ENCODE results near the gene CHPT1. TPM values are rescaled to one million over a fixed set of nuclear protein-coding genes. Genes with fewer than 3 reads are reported as not detected.
A peak's percentile ranks its signal among the peaks of the same experiment; 100 is the strongest.

CHPT1 gene
- total RNA-seq, 2 donors from 2014 or later: 17.2 to 22.1 TPM

DNA sequence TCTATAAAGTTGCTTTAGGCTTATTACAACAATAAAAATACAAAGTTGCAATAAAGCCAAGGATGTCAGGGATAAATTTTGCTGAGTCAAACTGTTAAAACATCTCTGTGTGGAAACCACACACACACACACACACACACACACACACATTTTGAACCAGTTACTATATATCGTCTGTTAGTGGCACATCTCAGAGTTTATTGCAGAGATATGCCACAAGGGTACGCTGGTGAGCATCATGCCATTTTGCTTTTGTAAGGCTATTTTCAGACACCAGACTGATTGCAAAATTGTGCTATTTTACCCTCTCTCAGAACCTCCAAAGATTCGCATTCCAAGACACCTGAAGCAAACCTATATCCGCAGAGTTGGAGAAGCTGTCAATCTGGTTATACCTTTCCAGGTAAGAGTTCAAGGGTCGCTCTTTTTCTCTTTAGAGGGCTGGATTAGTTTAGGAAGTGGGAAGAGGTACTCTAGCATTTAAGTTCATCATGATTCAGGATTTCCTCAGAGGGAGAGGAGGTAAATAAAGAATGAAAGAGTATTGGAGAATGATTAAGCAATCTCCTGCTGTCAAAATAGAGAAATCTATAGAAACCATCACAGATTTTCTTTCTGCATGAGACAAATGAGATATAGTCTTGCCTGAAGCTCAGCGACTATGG, 27.3 kb upstream of the CHPT1 start:
- TF ChIP-seq, protein P1, sequence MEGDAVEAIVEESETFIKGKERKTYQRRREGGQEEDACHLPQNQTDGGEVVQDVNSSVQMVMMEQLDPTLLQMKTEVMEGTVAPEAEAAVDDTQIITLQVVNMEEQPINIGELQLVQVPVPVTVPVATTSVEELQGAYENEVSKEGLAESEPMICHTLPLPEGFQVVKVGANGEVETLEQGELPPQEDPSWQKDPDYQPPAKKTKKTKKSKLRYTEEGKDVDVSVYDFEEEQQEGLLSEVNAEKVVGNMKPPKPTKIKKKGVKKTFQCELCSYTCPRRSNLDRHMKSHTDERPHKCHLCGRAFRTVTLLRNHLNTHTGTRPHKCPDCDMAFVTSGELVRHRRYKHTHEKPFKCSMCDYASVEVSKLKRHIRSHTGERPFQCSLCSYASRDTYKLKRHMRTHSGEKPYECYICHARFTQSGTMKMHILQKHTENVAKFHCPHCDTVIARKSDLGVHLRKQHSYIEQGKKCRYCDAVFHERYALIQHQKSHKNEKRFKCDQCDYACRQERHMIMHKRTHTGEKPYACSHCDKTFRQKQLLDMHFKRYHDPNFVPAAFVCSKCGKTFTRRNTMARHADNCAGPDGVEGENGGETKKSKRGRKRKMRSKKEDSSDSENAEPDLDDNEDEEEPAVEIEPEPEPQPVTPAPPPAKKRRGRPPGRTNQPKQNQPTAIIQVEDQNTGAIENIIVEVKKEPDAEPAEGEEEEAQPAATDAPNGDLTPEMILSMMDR (conservative IDR thresholded peaks at IDR 0.05): peak; percentile 77
- Mint-ChIP-seq H3K27me3 (ENCODE audit: insufficient read depth) (no peaks in the 10 kb centered on the region), H3K4me3 (no peak overlapping the region), H3K36me3 (ENCODE audit: low read depth) (no peaks in the 10 kb centered on the region), H3K9me3 (no peaks in the 10 kb centered on the region), H3K4me1 (no peaks in the 10 kb centered on the region), H3K27ac (no peak overlapping the region)
- Histone ChIP-seq H3K4me3 (ENCODE audit: low read length) (no peak overlapping the region), H3K9me3 (ENCODE audit: control insufficient read depth, low read length) (no peaks in the 10 kb centered on the region), H3K4me1 (ENCODE audit: control insufficient read depth, insufficient read depth, low read length) (no peaks in the 10 kb centered on the region), H3K27ac (ENCODE audit: low read depth, low read length) (no peak overlapping the region), H3K9ac (ENCODE audit: extremely low read depth, low read length, poor library complexity, severe bottlenecking) (no peak overlapping the region), H3K36me3 (ENCODE audit: control insufficient read depth, insufficient read depth, low read length) (no peaks in the 10 kb centered on the region), H3K27me3 (ENCODE audit: control insufficient read depth, insufficient read depth, low read length, poor library complexity, severe bottlenecking) (no peaks in the 10 kb centered on the region)
- peak; percentile 75 for DNase-seq
- 76 to 97% methylated on average over 4 to 6 of the region's 6 CpGs for WGBS, 2 experiments (ENCODE audit: insufficient coverage in 1 of 2, insufficient read length in 1 of 2)

DNA sequence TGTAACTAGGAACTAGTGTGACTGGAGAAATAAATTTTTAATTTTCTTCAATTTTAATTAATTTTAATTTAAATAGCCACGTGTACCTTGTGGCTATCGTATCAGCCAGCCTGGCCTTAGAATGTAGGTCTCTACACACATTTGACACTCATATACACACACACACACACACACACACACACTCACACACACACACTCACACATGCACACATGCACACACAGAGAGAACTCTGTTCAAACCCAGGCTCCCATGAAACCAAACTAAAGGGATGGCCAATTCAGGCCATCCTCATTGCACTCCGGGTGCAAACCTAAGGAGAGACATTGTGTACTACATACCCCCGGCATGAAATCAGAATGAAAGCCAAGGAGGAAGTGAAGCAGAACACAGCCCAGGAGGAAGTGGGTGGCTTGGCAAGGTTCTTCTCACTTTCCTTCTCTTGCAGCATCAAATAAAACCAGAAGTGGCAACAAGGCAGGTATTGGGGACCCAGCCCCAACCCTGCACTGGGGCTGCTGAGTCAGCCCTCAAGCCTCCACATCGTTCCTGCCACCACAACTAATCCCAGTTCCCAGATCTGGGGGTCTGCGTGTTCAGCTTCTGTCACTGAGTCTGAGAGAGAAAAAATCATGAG, 26.2 kb upstream of the CHPT1 start:
- Histone ChIP-seq H3K27ac (ENCODE audit: low read depth, low read length) (no peak overlapping the region), H3K36me3 (ENCODE audit: control insufficient read depth, insufficient read depth, low read length) (no peaks in the 10 kb centered on the region), H3K4me1 (ENCODE audit: control insufficient read depth, insufficient read depth, low read length) (no peaks in the 10 kb centered on the region), H3K27me3 (ENCODE audit: control insufficient read depth, insufficient read depth, low read length, poor library complexity, severe bottlenecking) (no peaks in the 10 kb centered on the region), H3K9ac (ENCODE audit: extremely low read depth, low read length, poor library complexity, severe bottlenecking) (no peak overlapping the region), H3K4me3 (ENCODE audit: low read length) (no peak overlapping the region), H3K9me3 (ENCODE audit: control insufficient read depth, low read length) (no peaks in the 10 kb centered on the region)
- Mint-ChIP-seq H3K27ac (no peak overlapping the region), H3K9me3 (no peaks in the 10 kb centered on the region), H3K27me3 (ENCODE audit: insufficient read depth) (no peaks in the 10 kb centered on the region), H3K36me3 (ENCODE audit: low read depth) (no peaks in the 10 kb centered on the region), H3K4me1 (no peaks in the 10 kb centered on the region), H3K4me3 (no peak overlapping the region)
- 93 to 95% methylated on average over 4 to 6 of the region's 6 CpGs for WGBS, 2 experiments (ENCODE audit: insufficient coverage in 1 of 2, insufficient read length in 1 of 2)
- TF ChIP-seq, protein P1 (conservative IDR thresholded peaks at IDR 0.05): no peak
- DNase-seq: no peak

DNA sequence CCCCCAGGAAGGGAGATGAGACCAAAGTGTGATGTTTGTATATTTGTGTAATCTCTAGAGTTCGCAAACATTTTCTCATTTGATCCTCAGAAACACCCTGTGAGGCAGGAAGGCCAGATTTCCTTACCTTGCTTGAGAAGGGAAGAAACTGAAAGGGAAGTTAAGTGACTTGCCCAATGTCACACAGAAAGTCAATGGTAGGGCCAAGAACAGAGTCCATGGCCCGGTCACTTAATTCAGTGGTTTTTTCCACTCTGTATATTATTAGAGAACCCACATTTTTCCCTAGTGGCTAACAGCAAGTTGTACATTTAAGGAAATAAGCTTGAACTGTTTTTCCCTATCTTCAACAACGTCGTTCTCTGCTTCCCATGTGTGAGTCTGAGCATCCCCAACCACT, 25.6 kb upstream of the CHPT1 start:
- no peaks in the 10 kb centered on the region for H3K36me3 Mint-ChIP-seq (ENCODE audit: low read depth)
- no peak for DNase-seq
- H3K27me3 Mint-ChIP-seq (ENCODE audit: insufficient read depth): no peaks in the 10 kb centered on the region
- H3K9me3 ChIP-seq (ENCODE audit: control insufficient read depth, low read length): no peaks in the 10 kb centered on the region
- no peak overlapping the region for H3K27ac ChIP-seq (ENCODE audit: low read depth, low read length)
- H3K4me3 ChIP-seq (ENCODE audit: low read length): no peak overlapping the region
- H3K9me3 Mint-ChIP-seq: no peaks in the 10 kb centered on the region
- H3K36me3 ChIP-seq (ENCODE audit: control insufficient read depth, insufficient read depth, low read length): no peaks in the 10 kb centered on the region
- TF ChIP-seq, protein P1 (conservative IDR thresholded peaks at IDR 0.05): no peak
- H3K4me1 Mint-ChIP-seq: no peaks in the 10 kb centered on the region
- H3K4me1 ChIP-seq (ENCODE audit: control insufficient read depth, insufficient read depth, low read length): no peaks in the 10 kb centered on the region
- no peak overlapping the region for H3K4me3 Mint-ChIP-seq
- WGBS, 2 experiments (ENCODE audit: insufficient coverage in 1 of 2, insufficient read length in 1 of 2): 91 to 94% methylated on average over 2 to 4 of the region's 4 CpGs
- no peaks in the 10 kb centered on the region for H3K27me3 ChIP-seq (ENCODE audit: control insufficient read depth, insufficient read depth, low read length, poor library complexity, severe bottlenecking)
- no peak overlapping the region for H3K27ac Mint-ChIP-seq
- H3K9ac ChIP-seq (ENCODE audit: extremely low read depth, low read length, poor library complexity, severe bottlenecking): no peak overlapping the region

All from endodermal cell (in vitro differentiated cells).